ENCODE results near the gene LBHD1. TPM values are rescaled to one million over a fixed set of nuclear protein-coding genes. Genes with fewer than 3 reads are reported as not detected.

The LBHD1 gene
- total RNA-seq, 1 experiment from 2014 or later: 10.4 TPM

- no CpG with 5 or more reads among the region's 5 CpGs for WGBS (ENCODE audit: extremely low coverage, insufficient read length, low lambda C conversion rate)
- no peak overlapping the region for H4K8ac ChIP-seq (replicated peaks; ENCODE audit: insufficient read length, low read depth, low read length)
- peak overlapping the region; percentile 92 for H3K27ac ChIP-seq (ENCODE audit: insufficient read length, low read depth, low read length)
- H3K18ac ChIP-seq (ENCODE audit: insufficient read length, low read depth, low read length): no peak overlapping the region
- H2BK20ac ChIP-seq (ENCODE audit: low read depth, low read length, poor library complexity, severe bottlenecking): no peak overlapping the region
- H4K5ac ChIP-seq (ENCODE audit: insufficient read length, low read depth, low read length): no peak overlapping the region
- H2BK12ac ChIP-seq (ENCODE audit: insufficient read length, low read depth, low read length): no peak overlapping the region
- H3K27ac Mint-ChIP-seq: peak overlapping the region in 2 of 3 experiments; percentile 96 to 100; a peak in 2 of 7 replicates
- H3K27me3 ChIP-seq (ENCODE audit: insufficient read depth, low read length): no peaks in the 10 kb centered on the region
- no peak overlapping the region for H2BK120ac ChIP-seq (ENCODE audit: low read depth, low read length, poor library complexity, severe bottlenecking)
- no peak for DNase-seq
- no peak overlapping the region for H3K4ac ChIP-seq (ENCODE audit: low read depth, low read length)
- H3K36me3 Mint-ChIP-seq (ENCODE audit: insufficient read depth in 1 of 3, low read depth in 3 of 3): peaks cover 23 to 41% (median 29%) of the 10 kb centered on the region in 3 experiments
- H3K23ac ChIP-seq (ENCODE audit: insufficient read length, low read depth, low read length): no peak overlapping the region
- no peaks in the 10 kb centered on the region for H3K27me3 Mint-ChIP-seq (ENCODE audit: low read depth)
- H2BK5ac ChIP-seq (ENCODE audit: insufficient read length, low read length): no peak overlapping the region
- no peak overlapping the region for H3T11ph ChIP-seq (ENCODE audit: low read length)
- H3K9me3 ChIP-seq (ENCODE audit: control insufficient read depth, low read depth, low read length): no peaks in the 10 kb centered on the region
- H4K91ac ChIP-seq (ENCODE audit: insufficient read length, low read depth, low read length): no peak overlapping the region
- no peak overlapping the region for H2AFZ ChIP-seq (ENCODE audit: low read length)
- H3K56ac ChIP-seq (ENCODE audit: insufficient read length, low read depth, low read length): no peak overlapping the region
- no peak for TF ChIP-seq CTCF (conservative IDR thresholded peaks at IDR 0.05)
- H3K9me3 Mint-ChIP-seq: no peaks in the 10 kb centered on the region; a peak in 1 of 5 replicates
- no peak overlapping the region for H2BK15ac ChIP-seq (ENCODE audit: low read depth, low read length)
- H3K14ac ChIP-seq (ENCODE audit: insufficient read depth, low read length): no peak overlapping the region
- peak overlapping the region; percentile 84 to 91 for H3K4me3 Mint-ChIP-seq
- H3K4me1 Mint-ChIP-seq: peaks cover 41 to 45% of the 10 kb centered on the region in 2 experiments
- H3K4me1 ChIP-seq (ENCODE audit: insufficient read depth, low read length): peaks cover 2% of the 10 kb centered on the region; the same call in 1 of the 2 replicates
- H4K20me1 ChIP-seq (ENCODE audit: control insufficient read depth, insufficient read depth, insufficient read length): no peaks in the 10 kb centered on the region
- peaks cover 28% of the 10 kb centered on the region for H3K23me2 ChIP-seq (ENCODE audit: insufficient read length, low read depth, low read length, poor library complexity, severe bottlenecking)
- H3K4me2 ChIP-seq (ENCODE audit: insufficient read depth, insufficient read length, low read length): peak overlapping the region; percentile 99
- H3K79me1 ChIP-seq (ENCODE audit: insufficient read depth, low read depth, low read length, poor library complexity, severe bottlenecking): no peaks in the 10 kb centered on the region
- peak overlapping the region; percentile 26 for H2AK5ac ChIP-seq (ENCODE audit: insufficient read length, low read length)
- no peaks in the 10 kb centered on the region; the same call in 1 of the 2 replicates for H3K79me2 ChIP-seq (ENCODE audit: insufficient read depth, low read length)
- no peak overlapping the region for H3K9ac ChIP-seq (ENCODE audit: extremely low read depth, insufficient read length, low read length)
Observed at GRCh38 chr11:62708392-62708791, 36.3 kb upstream of the LBHD1 start.

All from H9 (cell line).